ENCODE results near the gene APOM.

DNA sequence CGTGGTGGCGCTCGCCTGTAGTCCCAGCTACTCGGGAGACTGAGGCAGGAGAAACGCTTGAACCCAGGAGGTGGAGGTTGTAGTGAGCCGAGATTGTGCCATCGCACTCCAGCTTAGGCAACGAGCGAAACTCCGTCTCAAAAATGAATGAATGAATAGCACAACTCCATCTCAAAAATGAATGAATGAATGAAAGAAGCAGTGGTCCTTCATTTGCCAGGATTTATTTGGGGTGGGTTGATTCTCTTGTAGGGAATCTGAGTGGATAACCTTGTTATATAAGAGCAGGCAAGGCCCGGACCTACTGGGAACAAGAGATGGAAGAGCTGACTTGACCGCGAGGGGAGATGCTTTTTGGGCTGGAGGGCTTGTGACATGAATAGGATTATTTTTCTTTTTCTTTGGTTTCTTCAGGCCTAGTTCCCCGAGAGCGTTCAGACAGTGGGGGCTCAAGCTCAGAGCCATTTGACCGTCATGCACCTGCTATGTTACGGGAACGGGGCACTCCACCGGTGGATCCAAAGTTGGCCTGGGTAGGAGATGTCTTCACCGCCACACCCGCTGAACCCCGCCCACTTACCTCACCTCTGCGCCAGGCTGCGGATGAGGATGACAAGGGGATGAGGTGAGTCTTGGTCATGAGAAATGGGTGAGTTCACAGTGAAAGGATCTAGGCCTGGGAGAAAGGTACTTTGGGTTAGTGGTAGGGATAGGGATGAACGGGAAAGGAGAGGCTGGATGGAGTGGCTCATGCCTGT is 25.3 kb upstream of the APOM start:
- TF ChIP-seq, protein P1, sequence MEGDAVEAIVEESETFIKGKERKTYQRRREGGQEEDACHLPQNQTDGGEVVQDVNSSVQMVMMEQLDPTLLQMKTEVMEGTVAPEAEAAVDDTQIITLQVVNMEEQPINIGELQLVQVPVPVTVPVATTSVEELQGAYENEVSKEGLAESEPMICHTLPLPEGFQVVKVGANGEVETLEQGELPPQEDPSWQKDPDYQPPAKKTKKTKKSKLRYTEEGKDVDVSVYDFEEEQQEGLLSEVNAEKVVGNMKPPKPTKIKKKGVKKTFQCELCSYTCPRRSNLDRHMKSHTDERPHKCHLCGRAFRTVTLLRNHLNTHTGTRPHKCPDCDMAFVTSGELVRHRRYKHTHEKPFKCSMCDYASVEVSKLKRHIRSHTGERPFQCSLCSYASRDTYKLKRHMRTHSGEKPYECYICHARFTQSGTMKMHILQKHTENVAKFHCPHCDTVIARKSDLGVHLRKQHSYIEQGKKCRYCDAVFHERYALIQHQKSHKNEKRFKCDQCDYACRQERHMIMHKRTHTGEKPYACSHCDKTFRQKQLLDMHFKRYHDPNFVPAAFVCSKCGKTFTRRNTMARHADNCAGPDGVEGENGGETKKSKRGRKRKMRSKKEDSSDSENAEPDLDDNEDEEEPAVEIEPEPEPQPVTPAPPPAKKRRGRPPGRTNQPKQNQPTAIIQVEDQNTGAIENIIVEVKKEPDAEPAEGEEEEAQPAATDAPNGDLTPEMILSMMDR (IDR thresholded peaks at IDR 0.05 in 4 of 5, conservative IDR thresholded peaks at IDR 0.05 in 1 of 5), result no peak
- no peak for TF ChIP-seq POLR2A (IDR thresholded peaks at IDR 0.05)
